Measurements from ENCODE around the gene CISTR. TPM values are rescaled to one million over a fixed set of nuclear protein-coding genes. Genes with fewer than 3 reads are reported as not detected.

CISTR gene
- polyA plus RNA-seq, 1 donor from 2014 or later = not detected

GRCh38 chr12:53791735-53792326, 40.1 kb upstream of the CISTR start:
- H3K79me2 ChIP-seq (replicated peaks; ENCODE audit: insufficient read depth, low read length) = no peaks in the 10 kb centered on the region
- no peak overlapping the region for H3K27ac ChIP-seq (ENCODE audit: low read length)
- TF ChIP-seq EZH2 (IDR thresholded peaks at IDR 0.05; ENCODE audit: borderline replicate concordance, insufficient read depth, low read length, poor library complexity, severe bottlenecking) = no peak
- TF ChIP-seq CTCF (IDR thresholded peaks at IDR 0.05; ENCODE audit: poor library complexity, severe bottlenecking) = peak; percentile 34
- H3K27me3 ChIP-seq (ENCODE audit: insufficient read depth, low read depth, low read length) = no peaks in the 10 kb centered on the region
- H3K36me3 ChIP-seq (ENCODE audit: insufficient read depth, low read length) = no peaks in the 10 kb centered on the region
- H4K20me1 ChIP-seq (ENCODE audit: insufficient read depth) = no peaks in the 10 kb centered on the region
- no peaks in the 10 kb centered on the region for H3K9me3 ChIP-seq (ENCODE audit: low read length)
- H3K9me2 ChIP-seq (ENCODE audit: insufficient read depth, low read length) = no peaks in the 10 kb centered on the region
- no peak overlapping the region for H3K4me2 ChIP-seq (ENCODE audit: low read length)
- no peak overlapping the region for H3K9ac ChIP-seq (ENCODE audit: low read length)
- H2AFZ ChIP-seq (ENCODE audit: low read depth, low read length) = no peak overlapping the region
- H3F3A ChIP-seq (ENCODE audit: insufficient read depth, low read length, poor library complexity, severe bottlenecking) = peaks cover 10% of the 10 kb centered on the region
- H3K4me3 ChIP-seq (ENCODE audit: low read length) = no peak overlapping the region

- Histone ChIP-seq H2AFZ (ENCODE audit: low read depth, low read length) (no peak overlapping the region), H3K27ac (ENCODE audit: low read length) (no peak overlapping the region), H3K9ac (ENCODE audit: low read length) (no peak overlapping the region), H3K9me3 (ENCODE audit: low read length) (no peaks in the 10 kb centered on the region), H3K9me2 (ENCODE audit: insufficient read depth, low read length) (no peaks in the 10 kb centered on the region), H3K36me3 (ENCODE audit: insufficient read depth, low read length) (no peaks in the 10 kb centered on the region), H3K4me2 (ENCODE audit: low read length) (no peak overlapping the region), H3F3A (ENCODE audit: insufficient read depth, low read length, poor library complexity, severe bottlenecking) (peaks cover 2% of the 10 kb centered on the region), H3K79me2 (replicated peaks; ENCODE audit: insufficient read depth, low read length) (no peaks in the 10 kb centered on the region), H3K27me3 (ENCODE audit: insufficient read depth, low read depth, low read length) (no peaks in the 10 kb centered on the region), H3K4me3 (ENCODE audit: low read length) (no peak overlapping the region), H4K20me1 (ENCODE audit: insufficient read depth) (no peaks in the 10 kb centered on the region)
- TF ChIP-seq CTCF (IDR thresholded peaks at IDR 0.05; ENCODE audit: poor library complexity, severe bottlenecking) (no peak), POLR2AphosphoS5 (IDR thresholded peaks at IDR 0.05) (no peak), SMC3 (conservative IDR thresholded peaks at IDR 0.05; ENCODE audit: poor library complexity) (no peak), REST (IDR thresholded peaks at IDR 0.05; ENCODE audit: borderline replicate concordance) (no peak), RAD21 (conservative IDR thresholded peaks at IDR 0.05) (no peak), MXI1 (conservative IDR thresholded peaks at IDR 0.05; ENCODE audit: poor library complexity, severe bottlenecking) (no peak), EZH2 (IDR thresholded peaks at IDR 0.05; ENCODE audit: borderline replicate concordance, insufficient read depth, low read length, poor library complexity, severe bottlenecking) (no peak), TAF1 (IDR thresholded peaks at IDR 0.05; ENCODE audit: low read depth) (no peak)
Measured at GRCh38 chr12:53789570-53789969, 37.8 kb upstream of the CISTR start.

All from neural cell (in vitro differentiated cells).